Measurements from ENCODE around the gene ALG12. TPM values are rescaled to one million over a fixed set of nuclear protein-coding genes. Genes with fewer than 3 reads are reported as not detected.

The ALG12 gene
- total RNA-seq, 1 experiment from 2014 or later = 16.6 TPM

DNA sequence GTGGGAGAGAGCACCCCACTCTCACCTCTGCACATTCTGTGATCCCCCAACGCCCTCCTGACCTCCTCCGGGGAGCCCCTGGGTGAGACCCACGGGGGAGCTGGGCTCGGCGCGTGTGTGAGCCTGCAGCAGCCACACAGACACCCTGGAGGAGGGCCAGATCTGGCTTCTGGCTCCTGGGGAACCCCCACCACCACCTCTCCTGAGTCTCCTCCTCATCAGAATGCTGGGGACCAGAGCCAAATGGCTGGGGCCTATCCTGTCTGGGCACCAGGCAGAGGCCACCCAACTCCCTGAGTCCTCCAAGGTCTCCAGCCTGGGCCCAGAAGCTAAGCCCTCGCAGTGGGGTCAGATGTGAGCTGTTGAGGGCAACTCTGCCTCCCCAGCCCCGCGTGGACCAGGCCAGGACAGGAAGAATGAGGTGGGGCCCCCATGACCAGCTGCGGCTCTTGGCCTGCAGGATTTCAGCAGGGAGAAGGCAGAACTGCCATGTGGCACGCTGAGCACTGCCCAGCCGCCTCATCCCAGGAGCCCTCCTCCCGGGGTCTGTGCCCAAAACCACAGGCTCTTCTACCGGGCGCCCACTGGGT, 36.8 kb upstream of the ALG12 start:
- TF ChIP-seq, protein P1, sequence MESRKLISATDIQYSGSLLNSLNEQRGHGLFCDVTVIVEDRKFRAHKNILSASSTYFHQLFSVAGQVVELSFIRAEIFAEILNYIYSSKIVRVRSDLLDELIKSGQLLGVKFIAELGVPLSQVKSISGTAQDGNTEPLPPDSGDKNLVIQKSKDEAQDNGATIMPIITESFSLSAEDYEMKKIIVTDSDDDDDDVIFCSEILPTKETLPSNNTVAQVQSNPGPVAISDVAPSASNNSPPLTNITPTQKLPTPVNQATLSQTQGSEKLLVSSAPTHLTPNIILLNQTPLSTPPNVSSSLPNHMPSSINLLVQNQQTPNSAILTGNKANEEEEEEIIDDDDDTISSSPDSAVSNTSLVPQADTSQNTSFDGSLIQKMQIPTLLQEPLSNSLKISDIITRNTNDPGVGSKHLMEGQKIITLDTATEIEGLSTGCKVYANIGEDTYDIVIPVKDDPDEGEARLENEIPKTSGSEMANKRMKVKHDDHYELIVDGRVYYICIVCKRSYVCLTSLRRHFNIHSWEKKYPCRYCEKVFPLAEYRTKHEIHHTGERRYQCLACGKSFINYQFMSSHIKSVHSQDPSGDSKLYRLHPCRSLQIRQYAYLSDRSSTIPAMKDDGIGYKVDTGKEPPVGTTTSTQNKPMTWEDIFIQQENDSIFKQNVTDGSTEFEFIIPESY (IDR thresholded peaks at IDR 0.05; ENCODE audit: extremely low read depth, insufficient replicate concordance, low read length) = no peak
- TF ChIP-seq JUND (IDR thresholded peaks at IDR 0.05) (no peak), YY1 (IDR thresholded peaks at IDR 0.05; ENCODE audit: extremely low read depth, insufficient replicate concordance, low read depth, low read length) (no peak), TCF7L2 (IDR thresholded peaks at IDR 0.05; ENCODE audit: borderline replicate concordance, extremely low read depth, insufficient read depth, insufficient read length) (no peak), ZFX (IDR thresholded peaks at IDR 0.05) (no peak), EGR1 (IDR thresholded peaks at IDR 0.05; ENCODE audit: low read depth) (no peak)
- TF ChIP-seq, protein P2, sequence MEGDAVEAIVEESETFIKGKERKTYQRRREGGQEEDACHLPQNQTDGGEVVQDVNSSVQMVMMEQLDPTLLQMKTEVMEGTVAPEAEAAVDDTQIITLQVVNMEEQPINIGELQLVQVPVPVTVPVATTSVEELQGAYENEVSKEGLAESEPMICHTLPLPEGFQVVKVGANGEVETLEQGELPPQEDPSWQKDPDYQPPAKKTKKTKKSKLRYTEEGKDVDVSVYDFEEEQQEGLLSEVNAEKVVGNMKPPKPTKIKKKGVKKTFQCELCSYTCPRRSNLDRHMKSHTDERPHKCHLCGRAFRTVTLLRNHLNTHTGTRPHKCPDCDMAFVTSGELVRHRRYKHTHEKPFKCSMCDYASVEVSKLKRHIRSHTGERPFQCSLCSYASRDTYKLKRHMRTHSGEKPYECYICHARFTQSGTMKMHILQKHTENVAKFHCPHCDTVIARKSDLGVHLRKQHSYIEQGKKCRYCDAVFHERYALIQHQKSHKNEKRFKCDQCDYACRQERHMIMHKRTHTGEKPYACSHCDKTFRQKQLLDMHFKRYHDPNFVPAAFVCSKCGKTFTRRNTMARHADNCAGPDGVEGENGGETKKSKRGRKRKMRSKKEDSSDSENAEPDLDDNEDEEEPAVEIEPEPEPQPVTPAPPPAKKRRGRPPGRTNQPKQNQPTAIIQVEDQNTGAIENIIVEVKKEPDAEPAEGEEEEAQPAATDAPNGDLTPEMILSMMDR (IDR thresholded peaks at IDR 0.05 in 2 of 3, conservative IDR thresholded peaks at IDR 0.05 in 1 of 3; ENCODE audit: borderline replicate concordance in 1 of 3, insufficient read depth in 1 of 3, low read depth in 2 of 3, low read length in 2 of 3) = no peak
- TF ChIP-seq, protein P3, sequence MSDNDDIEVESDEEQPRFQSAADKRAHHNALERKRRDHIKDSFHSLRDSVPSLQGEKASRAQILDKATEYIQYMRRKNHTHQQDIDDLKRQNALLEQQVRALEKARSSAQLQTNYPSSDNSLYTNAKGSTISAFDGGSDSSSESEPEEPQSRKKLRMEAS (IDR thresholded peaks at IDR 0.05) = no peak
- no peak overlapping the region for H3K4me3 ChIP-seq (replicated peaks in 1 of 2; ENCODE audit: low read depth in 1 of 2, low read length in 2 of 2)
- intact Hi-C loops (cut with micrococcal nuclease) = no loop called here
- H3K9ac ChIP-seq (ENCODE audit: low read length) = no peak overlapping the region
- no peaks in the 10 kb centered on the region for H3K79me2 ChIP-seq (ENCODE audit: insufficient read depth, low read length)
- no peak overlapping the region for H3K4me2 ChIP-seq (ENCODE audit: low read length)
- CTCF ChIA-PET = no interaction called here
- no peaks in the 10 kb centered on the region for H3K36me3 ChIP-seq (ENCODE audit: control insufficient read depth in 1 of 2, insufficient read depth in 2 of 2, low read length in 2 of 2)
- H4K20me1 ChIP-seq (ENCODE audit: insufficient read depth) = no peaks in the 10 kb centered on the region
- H3K27ac ChIP-seq (ENCODE audit: low read depth, low read length) = no peak overlapping the region
- peaks cover 28 to 52% of the 10 kb centered on the region in 2 experiments for H3K4me1 ChIP-seq (ENCODE audit: control insufficient read depth in 1 of 2, insufficient read depth in 2 of 2, low read length in 2 of 2)
- no peaks in the 10 kb centered on the region for H3K9me3 ChIP-seq (ENCODE audit: control insufficient read depth in 1 of 2, insufficient read depth in 1 of 2, low read depth in 1 of 2, low read length in 2 of 2)
- H3K9me2 ChIP-seq (ENCODE audit: insufficient read depth) = no peaks in the 10 kb centered on the region
- no peak overlapping the region for H2AFZ ChIP-seq (ENCODE audit: low read depth, low read length, poor library complexity, severe bottlenecking)
- ATAC-seq (no peak), DNase-seq (ENCODE audit: low read depth, low spot score) (no peak)
- RAD21 ChIA-PET (ENCODE audit: low non-redundant PET in 1 of 2, low total read pairs in 2 of 2, uncharacterized antibody in 2 of 2, unreplicated experiment in 2 of 2) = no interaction called here
- POLR2A ChIA-PET = interaction anchor here (0.8 kb wide), 1 partner anchor 24 kb away, joined by 3 read pairs; no protein-coding TSS in a partner anchor
- BruUV-seq (replicated peaks) = no TSS peak
- no peaks in the 10 kb centered on the region for H3K27me3 ChIP-seq (ENCODE audit: insufficient read depth, low read length)
